K562 (cell line): ENCODE measurements around the gene NMT1. TPM values are rescaled to one million over a fixed set of nuclear protein-coding genes. Genes with fewer than 3 reads are reported as not detected.
A peak's percentile ranks its signal among the peaks of the same experiment; 100 is the strongest.

ENCODE experiments used
- ATAC-seq: fragments of 200-7000 bp; cut with Tn5 transposase; 3 replicates; pipeline ENCODE4 v1.9.1; 2020; ENCODE audit warnings: moderate library complexity
- BruUV-seq: library from RNA; stranded (reverse); fragments of 400-500 nt; replicated peaks from 2 replicates; lab custom pipeline; 2021; lab: Mats Ljungman, UMichigan
- CTCF ChIA-PET: fragments of 300-600 bp; formaldehyde crosslinking; extraction: SDS; loops from one replicate; lab custom pipeline; 2021; ENCODE audit warnings: low intra/inter-chr PET ratio; lab: Yijun Ruan, JAX
- POLR2A ChIA-PET: fragments of 300-600, 350-650 bp; sonication (Branson Sonifier 250); formaldehyde crosslinking; extraction: SDS; loops from one replicate; lab custom pipeline; 2021; ENCODE audit warnings: antibody characterized with exemption, inconsistent platforms; lab: Yijun Ruan, JAX
- DNase-seq, 4 experiments: peaks; one replicate each; pipeline versions ENCODE4 v3.0.0 to v3.0.0-alpha.2; 2011 to 2018; ENCODE audit warnings: low spot score in 3 of 4, mixed read lengths in 3 of 4; ENCODE audit errors: extremely low read depth in 1 of 4
- FAIRE-seq: peaks from 2 replicates; lab custom pipeline; 2011; peaks lifted over from hg19 to GRCh38; lab: Jason Lieb, UNC
- H2AFZ ChIP-seq: 2 replicates; pipeline ENCODE4 v1.6.0; 2011; ENCODE audit warnings: low read depth, low read length, control low read depth, inconsistent platforms
- H3K27ac ChIP-seq: fragments of 200-600 bp; 3 replicates; pipeline ENCODE4 v1.8.0; 2011; ENCODE audit warnings: low read depth, mild to moderate bottlenecking, control low read depth, inconsistent platforms, low read length, moderate library complexity, mixed read lengths; ENCODE audit errors: extremely low read depth
- H3K27me3 ChIP-seq, 2 experiments: fragments of 300-600 bp in 1 of 2; 2 replicates in 1 of 2; 3 replicates in 1 of 2; pipeline versions ENCODE4 v1.6.0 to v1.8.0; 2011; ENCODE audit warnings: inconsistent platforms in 2 of 2, low read length in 2 of 2, mild to moderate bottlenecking in 1 of 2, mixed read lengths in 1 of 2, moderate library complexity in 1 of 2; ENCODE audit not compliant: control insufficient read depth in 2 of 2, insufficient read depth in 2 of 2
- H3K36me3 ChIP-seq: fragments of 300-600 bp; 3 replicates; pipeline ENCODE4 v1.8.0; 2011; ENCODE audit warnings: mild to moderate bottlenecking, low read length, inconsistent platforms; ENCODE audit not compliant: control insufficient read depth, insufficient read depth
- H3K4me1 ChIP-seq, 2 experiments: fragments of 200-600 bp in 1 of 2; replicated peaks in 1 of 2; 2 replicates in 1 of 2; 3 replicates in 1 of 2; pipeline versions ENCODE4 v1.5.1 to v1.8.0; 2011; ENCODE audit warnings: inconsistent platforms in 2 of 2, low read length in 2 of 2, mild to moderate bottlenecking in 1 of 2, mixed read lengths in 1 of 2, moderate library complexity in 1 of 2; ENCODE audit not compliant: control insufficient read depth in 2 of 2, insufficient read depth in 2 of 2
- H3K4me2 ChIP-seq: 2 replicates; pipeline ENCODE4 v1.6.1; 2011; ENCODE audit warnings: low read length, control low read depth, inconsistent platforms, mixed read lengths; ENCODE audit not compliant: insufficient read depth
- H3K4me3 ChIP-seq: fragments of 200-600 bp; sonication (generic), shearing (Covaris generic); 2 replicates; pipeline ENCODE4 v1.5.1; 2016; ENCODE audit warnings: control low read depth, inconsistent platforms
- H3K79me2 ChIP-seq: fragments of 200-600 bp; 3 replicates; pipeline ENCODE4 v1.8.0; 2011; ENCODE audit warnings: low read length, inconsistent platforms; ENCODE audit not compliant: control insufficient read depth, insufficient read depth
- H3K9ac ChIP-seq, 2 experiments: 2 replicates each; pipeline versions ENCODE4 v1.6.0 to v1.6.1; 2011; ENCODE audit warnings: low read depth in 2 of 2, low read length in 2 of 2, control low read depth in 1 of 2, inconsistent platforms in 1 of 2, mild to moderate bottlenecking in 1 of 2, mixed read lengths in 1 of 2; ENCODE audit not compliant: insufficient read depth in 1 of 2
- H3K9me1 ChIP-seq: one replicate; pipeline ENCODE4 v1.6.0; 2011; ENCODE audit warnings: inconsistent platforms, mild to moderate bottlenecking, low read length, moderate library complexity; ENCODE audit not compliant: control insufficient read depth, insufficient read depth
- H3K9me3 ChIP-seq: replicated peaks from 2 replicates; pipeline ENCODE4 v1.5.1; 2011; ENCODE audit warnings: low read depth, low read length, inconsistent platforms; ENCODE audit not compliant: control insufficient read depth, insufficient read depth
- H4K20me1 ChIP-seq: replicated peaks from 2 replicates; pipeline ENCODE4 v1.6.1; 2011; ENCODE audit warnings: low read length, inconsistent platforms, mixed read lengths; ENCODE audit not compliant: control insufficient read depth, insufficient read depth
- ASH1L ChIP-seq: fragments of 450-650 bp; IDR thresholded peaks from 2 replicates; pipeline ENCODE4 v1.6.1; 2018; ENCODE audit warnings: borderline replicate concordance, mild to moderate bottlenecking, low read depth; ENCODE audit not compliant: partially characterized antibody
- CHD7 ChIP-seq: fragments of 200-600 bp; sonication (generic); IDR thresholded peaks from one replicate; pipeline ENCODE4 v1.6.1; 2012; ENCODE audit warnings: mild to moderate bottlenecking, low read depth, low read length, inconsistent platforms
- MYC ChIP-seq, 2 experiments: fragments of 250-450 bp in 1 of 2; sonication (Bioruptor Pico) in 1 of 2; IDR thresholded peaks; 2 replicates each; pipeline versions ENCODE4 v1.5.1 to v1.6.1; 2012 to 2021; ENCODE audit warnings: low read depth in 2 of 2, borderline replicate concordance in 1 of 2, improper control_type of control experiment in 1 of 2, low read length in 1 of 2, mild to moderate bottlenecking in 1 of 2, moderate library complexity in 1 of 2
- RBBP5 ChIP-seq: fragments of 200-600 bp; sonication (generic); IDR thresholded peaks from 2 replicates; pipeline ENCODE4 v1.6.1; 2012; ENCODE audit warnings: borderline replicate concordance, mild to moderate bottlenecking, low read length, control low read depth, inconsistent platforms; ENCODE audit not compliant: insufficient read depth, poor library complexity, severe bottlenecking
- SAP30 ChIP-seq: fragments of 200-600 bp; sonication (generic); IDR thresholded peaks from 2 replicates; pipeline ENCODE4 v1.6.1; 2012; ENCODE audit warnings: borderline replicate concordance, low read depth, mild to moderate bottlenecking, moderate library complexity, low read length, control low read depth, inconsistent platforms; ENCODE audit not compliant: insufficient read depth, poor library complexity, severe bottlenecking
- SNRNP70 ChIP-seq: fragments of 200-400 bp; formaldehyde crosslinking; optimal IDR thresholded peaks from 2 replicates; pipeline ENCODE3; 2017; ENCODE audit warnings: low read depth, low read length
- SRSF1 ChIP-seq: fragments of 200-400 bp; formaldehyde crosslinking; IDR thresholded peaks from 2 replicates; pipeline ENCODE4 v1.6.1; 2017; ENCODE audit warnings: mild to moderate bottlenecking, low read depth, low read length, moderate library complexity
- ZNF23 ChIP-seq: fragments of 250-450 bp; sonication (Bioruptor Pico); IDR thresholded peaks from 2 replicates; pipeline ENCODE4 v1.4.0; 2020; ENCODE audit warnings: mild to moderate bottlenecking
- WGBS: fragments of 100-300 bp; shearing (Covaris generic); methylation state at CpG from one replicate; pipeline ENCODE4 v1.1.6; 2016; ENCODE audit warnings: low coverage, mixed read lengths; ENCODE audit not compliant: insufficient coverage; ENCODE audit errors: missing lambda C conversion rate; 5-methylcytosine and 5-hydroxymethylcytosine counted together
- in situ Hi-C: fragments of 300-500 bp; cut with MboI; formaldehyde crosslinking; loops from 4 replicates; pipeline ENCODE4 v1.15.0; 2018; ENCODE audit warnings: inconsistent platforms, mixed read lengths
- intact Hi-C: fragments of 100-400 bp; cut with micrococcal nuclease; formaldehyde crosslinking; loops from 2 replicates; pipeline ENCODE4 v1.14.2; 2022
- polyA plus RNA-seq, 8 experiments: library from polyadenylated mRNA; depleted of rRNA in 4 of 8; stranded (reverse) in 5 of 8; unstranded in 3 of 8; fragments of >200 nt; fragmentation: Nextera tagmentation in 2 of 8; fragmentation: Illumina TruSeq in 1 of 8; extraction: Ambion mirVana in 2 of 8; extraction: Trizol in 1 of 8; gene quantifications; 2 replicates each; pipeline versions ENCODE4 v1.2.1 to v1.2.3, GENCODE V29; 2011 to 2014; ENCODE audit warnings: inconsistent platforms in 1 of 8, missing spikeins in 1 of 8
- total RNA-seq, 7 experiments: library from RNA; depleted of rRNA in 6 of 7; stranded (reverse); fragments of >200 nt in 6 of 7; fragmentation: Illumina TruSeq in 2 of 7; extraction: Trizol in 2 of 7; gene quantifications; 2 replicates each; pipeline versions ENCODE4 v1.2.1 to v1.2.3, GENCODE V29; 2011 to 2021; ENCODE audit warnings: low replicate concordance in 1 of 7

The NMT1 gene
- total and polyA plus RNA-seq, 9 of the 15 experiments (the other 6 are each of a cell fraction or from before 2014, with no cell fraction given), result 86.7 to 569 (median 213) TPM

GRCh38 chr17:45021607-45022287, 39.4 kb upstream of the NMT1 start:
- H4K20me1 ChIP-seq, result 0 out of 2 replicates have a peak, but pooled peaks cover 6% of the 10 kb centered on the region
- peak overlapping the region; percentile 18; the same call in 1 of the 2 replicates for H3K4me3 ChIP-seq
- WGBS, result 6% methylated on average over 51 of the region's 57 CpGs
- ATAC-seq (peak; percentile 87), FAIRE-seq (no peak), DNase-seq (peak; percentile 84 to 90 (median 89))
- peaks cover 13% of the 10 kb centered on the region; the same call in 2 of the 3 replicates for H3K36me3 ChIP-seq
- H3K27me3 ChIP-seq, result no peaks in the 10 kb centered on the region
- H3K27ac ChIP-seq, result peak overlapping the region; percentile 55; the same call in 2 of the 3 replicates
- ChIA-PET POLR2A (interaction anchor here (0.7 to 1.6 kb wide), 8 partner anchors 10 to 1320 kb away, joined by 3 to 10 read pairs (median 4); no protein-coding TSS in a partner anchor), CTCF (interaction anchor here (0.8 to 4.7 kb wide), 3 partner anchors 102 to 111 kb away, joined by 3 to 34 read pairs (median 3); partner anchors contain the start of gene PLCD3)
- no peaks in the 10 kb centered on the region for H3K9me3 ChIP-seq
- no peaks in the 10 kb centered on the region for H3K79me2 ChIP-seq
- peak overlapping the region; percentile 59 to 89 for H3K9ac ChIP-seq
- peak overlapping the region; percentile 88 for H2AFZ ChIP-seq
- peak overlapping the region; percentile 78 for H3K4me2 ChIP-seq
- in situ Hi-C loops, result no loop called here
- BruUV-seq, result no TSS peak
- H3K4me1 ChIP-seq, result peaks cover 24 to 39% of the 10 kb centered on the region in 2 experiments; a peak in 4 of 5 replicates
- intact Hi-C loops, result no loop called here
- peaks cover 3% of the 10 kb centered on the region for H3K9me1 ChIP-seq
- TF ChIP-seq MYC (IDR thresholded peaks at IDR 0.05; ENCODE audit: low read depth, low read length) (no peak), MYC (CRISPR knock-in tag; IDR thresholded peaks at IDR 0.05; ENCODE audit: borderline replicate concordance, low read depth) (no peak), SAP30 (no peak), CHD7 (no peak), ZNF23 (CRISPR knock-in tag) (no peak), SRSF1 (no peak), ASH1L (no peak), RBBP5 (peak; percentile 38), SNRNP70 (no peak)
